Keratinocyte (primary cell): ENCODE measurements around the gene LPAR3. TPM values are rescaled to one million over a fixed set of nuclear protein-coding genes. Genes with fewer than 3 reads are reported as not detected.

Experiments
- DNase-seq: peaks from one replicate; pipeline ENCODE4 v3.0.0-alpha.2; 2011; ENCODE audit warnings: low read depth, missing footprints, low spot score
- FAIRE-seq: peaks from 2 replicates; lab custom pipeline; 2011; peaks lifted over from hg19 to GRCh38; lab: Jason Lieb, UNC
- H2AFZ ChIP-seq: 2 replicates; pipeline ENCODE4 v1.6.0; 2012; ENCODE audit warnings: low read length, control low read depth, inconsistent platforms; ENCODE audit not compliant: control insufficient read depth
- H3K27ac ChIP-seq: 2 replicates; pipeline ENCODE4 v1.5.1; 2011; ENCODE audit warnings: low read length; ENCODE audit not compliant: control insufficient read depth, insufficient read depth
- H3K27me3 ChIP-seq: 3 replicates; pipeline ENCODE4 v1.6.0; 2011; ENCODE audit warnings: low read length; ENCODE audit not compliant: control insufficient read depth, insufficient read depth; ENCODE audit errors: extremely low read depth
- H3K36me3 ChIP-seq, 2 experiments: 2 replicates in 1 of 2; 3 replicates in 1 of 2; pipeline ENCODE4 v1.5.1; 2011; ENCODE audit warnings: low read length in 2 of 2, mild to moderate bottlenecking in 1 of 2; ENCODE audit not compliant: control insufficient read depth in 2 of 2, insufficient read depth in 2 of 2; ENCODE audit errors: extremely low read depth in 1 of 2
- H3K4me1 ChIP-seq: 3 replicates; pipeline ENCODE4 v1.5.1; 2011; ENCODE audit warnings: low read length; ENCODE audit not compliant: control insufficient read depth, insufficient read depth; ENCODE audit errors: extremely low read depth
- H3K4me2 ChIP-seq: 3 replicates; pipeline ENCODE4 v1.6.0; 2011; ENCODE audit warnings: low read depth, low read length; ENCODE audit not compliant: control insufficient read depth, insufficient read depth; ENCODE audit errors: extremely low read depth
- H3K4me3 ChIP-seq, 3 experiments: fragments of 200-600 bp in 1 of 3; sonication (generic) in 1 of 3; 2 replicates in 2 of 3; 3 replicates in 1 of 3; pipeline ENCODE4 v1.5.1; 2011 to 2016; ENCODE audit warnings: low read length in 3 of 3, mild to moderate bottlenecking in 3 of 3, control low read depth in 2 of 3, inconsistent platforms in 1 of 3, low read depth in 1 of 3, mixed read lengths in 1 of 3, mixed run types in 1 of 3, moderate library complexity in 1 of 3; ENCODE audit not compliant: control insufficient read depth in 2 of 3, insufficient read depth in 2 of 3; ENCODE audit errors: extremely low read depth in 1 of 3
- H3K79me2 ChIP-seq: 2 replicates; pipeline ENCODE4 v1.6.0; 2012; ENCODE audit warnings: low read length; ENCODE audit not compliant: control insufficient read depth, insufficient read depth
- H3K9ac ChIP-seq: 3 replicates; pipeline ENCODE4 v1.6.0; 2011; ENCODE audit warnings: low read length; ENCODE audit not compliant: control insufficient read depth, insufficient read depth; ENCODE audit errors: extremely low read depth
- H3K9me1 ChIP-seq: 3 replicates; pipeline ENCODE4 v1.6.0; 2011; ENCODE audit warnings: low read length; ENCODE audit not compliant: control insufficient read depth, insufficient read depth; ENCODE audit errors: extremely low read depth
- H3K9me3 ChIP-seq: 2 replicates; pipeline ENCODE4 v1.5.1; 2012; ENCODE audit warnings: low read depth, low read length; ENCODE audit not compliant: control insufficient read depth
- H4K20me1 ChIP-seq: 3 replicates; pipeline ENCODE4 v1.6.0; 2011; ENCODE audit warnings: low read length; ENCODE audit not compliant: control insufficient read depth, insufficient read depth; ENCODE audit errors: extremely low read depth
- CTCF ChIP-seq, 3 experiments: IDR thresholded peaks in 1 of 3; conservative IDR thresholded peaks in 1 of 3; optimal IDR thresholded peaks in 1 of 3; 2 replicates in 2 of 3; 3 replicates in 1 of 3; pipeline versions ENCODE3 to v1.5.1; 2011; ENCODE audit warnings: low read length in 3 of 3, mild to moderate bottlenecking in 3 of 3, moderate library complexity in 2 of 3, control low read depth in 1 of 3, inconsistent platforms in 1 of 3; ENCODE audit not compliant: insufficient read depth in 2 of 3; ENCODE audit errors: extremely low read depth in 1 of 3
- EZH2 ChIP-seq: IDR thresholded peaks from one replicate; pipeline ENCODE4 v1.6.1; 2012; ENCODE audit warnings: inconsistent platforms, mild to moderate bottlenecking, low read length, moderate library complexity
- dilution Hi-C: fragments of 300-500 bp; cut with MboI; formaldehyde crosslinking; loops from one replicate; pipeline ENCODE4 v1.7.0; 2020; ENCODE audit warnings: low sequenced_read_pairs; ENCODE audit not compliant: extremely low pct_ligation_motif_present
- polyA minus RNA-seq, 3 experiments: library from RNA; depleted of rRNA, polyadenylated mRNA; stranded (reverse); fragments of >200 nt; gene quantifications; 1 replicate in 1 of 3; 2 replicates in 1 of 3; 3 replicates in 1 of 3; pipeline ENCODE4 v1.2.3, GENCODE V29; 2011
- polyA plus RNA-seq, 5 experiments: library from polyadenylated mRNA; depleted of rRNA in 3 of 5; stranded (reverse) in 3 of 5; stranded (forward) in 1 of 5; unstranded in 1 of 5; fragments of >200 nt; gene quantifications; 1 replicate in 1 of 5; 2 replicates in 3 of 5; 3 replicates in 1 of 5; pipeline versions ENCODE4 v1.2.1 to v1.2.3, GENCODE V29; 2011 to 2012; ENCODE audit warnings: missing spikeins in 2 of 5, low read depth in 1 of 5, low replicate concordance in 1 of 5

LPAR3 gene
- polyA plus RNA-seq (39.2 to 43.2 TPM (median 42.1 TPM) in 3 replicates), polyA minus RNA-seq (57.2 to 133 TPM (median 85.3 TPM) in 3 replicates)
- polyA plus RNA-seq (2011; ENCODE audit: low read depth): 25.1 TPM
- polyA plus RNA-seq (2011; cell fraction: cytosol; rRNA removed): 24.8 and 26.5 TPM in 2 replicates
- polyA plus RNA-seq (2011; cell fraction: nucleus; rRNA removed): 38.1 and 38.7 TPM in 2 replicates
- 17.9 and 23.4 TPM in 2 replicates for polyA plus RNA-seq (2012; ENCODE audit: low replicate concordance)
- polyA minus RNA-seq (2011; cell fraction: cytosol; rRNA and poly(A)+ RNA removed): 64.3 TPM
- 33.9 and 57.2 TPM in 2 replicates for polyA minus RNA-seq (2011; cell fraction: nucleus; rRNA and poly(A)+ RNA removed)

GRCh38 chr1:84892705-84893618, at the start of gene LPAR3:
TSS of gene LPAR3 (minus strand) at chr1:84893206. CDS start at chr1:84866120, 27,086 bp downstream.
- Histone ChIP-seq H3K9me1 (peaks cover 2% of the 10 kb centered on the region), H2AFZ (peak within 1 kb of the TSS; percentile 91), H3K79me2 (peaks cover 34% of the 10 kb centered on the region), H4K20me1 (no peaks in the 10 kb centered on the region), H3K9ac (peak within 1 kb of the TSS; percentile 84), H3K27ac (peak within 1 kb of the TSS; percentile 79), H3K27me3 (no peaks in the 10 kb centered on the region), H3K36me3 (peaks cover 0 to 13% of the 10 kb centered on the region in 2 experiments), H3K4me2 (peak within 1 kb of the TSS; percentile 96), H3K4me1 (peaks cover 42% of the 10 kb centered on the region), H3K9me3 (no peaks in the 10 kb centered on the region), H3K4me3 (peak within 1 kb of the TSS; percentile 56 to 83 (median 75))
- dilution Hi-C loops: no loop called here
- DNase-seq: no peak
- TF ChIP-seq CTCF (optimal IDR thresholded peaks at IDR 0.05 in 1 of 3, IDR thresholded peaks at IDR 0.05 in 1 of 3, conservative IDR thresholded peaks at IDR 0.05 in 1 of 3; ENCODE audit: extremely low read depth in 1 of 3, insufficient read depth in 2 of 3, low read length in 3 of 3): peak in 2 of 3 experiments; percentile 25 to 39
- no peak for TF ChIP-seq EZH2
- no peak for FAIRE-seq

GRCh38 chr1:84941843-84942242, 48.8 kb upstream of the LPAR3 start:
- Histone ChIP-seq H3K4me1 (peaks cover 28% of the 10 kb centered on the region), H2AFZ (no peak overlapping the region), H3K27me3 (no peaks in the 10 kb centered on the region), H4K20me1 (no peaks in the 10 kb centered on the region), H3K4me2 (no peak overlapping the region), H3K4me3 (no peak overlapping the region), H3K9ac (no peak overlapping the region), H3K9me3 (no peaks in the 10 kb centered on the region), H3K27ac (no peak overlapping the region), H3K9me1 (no peaks in the 10 kb centered on the region), H3K36me3 (no peaks in the 10 kb centered on the region), H3K79me2 (no peaks in the 10 kb centered on the region)
- dilution Hi-C loops: no loop called here
- TF ChIP-seq CTCF (optimal IDR thresholded peaks at IDR 0.05 in 1 of 3, IDR thresholded peaks at IDR 0.05 in 1 of 3, conservative IDR thresholded peaks at IDR 0.05 in 1 of 3; ENCODE audit: extremely low read depth in 1 of 3, insufficient read depth in 2 of 3, low read length in 3 of 3) (no peak), EZH2 (no peak)
- FAIRE-seq (no peak), DNase-seq (no peak)
